Kidney (tissue), 14 donors: ENCODE data around the gene SNTB2. TPM values are rescaled to one million over a fixed set of nuclear protein-coding genes. Genes with fewer than 3 reads are reported as not detected.

Experiments
- DNase-seq, 5 donors: peaks; one replicate each; pipeline ENCODE4 v3.0.0-alpha.2; 2013 to 2020
- FAIRE-seq: peaks from 2 replicates; lab custom pipeline; 2012; peaks lifted over from hg19 to GRCh38; lab: Jason Lieb, UNC
- H3K27ac ChIP-seq, 2 donors: one replicate each; pipeline ENCODE4 v1.7.0; 2013; ENCODE audit warnings: low read depth in 2 of 2, low read length in 2 of 2, inconsistent platforms in 1 of 2
- H3K27me3 ChIP-seq: one replicate; pipeline ENCODE4 v1.7.1; 2013; ENCODE audit warnings: low read length, inconsistent platforms; ENCODE audit not compliant: control insufficient read depth, insufficient read depth
- H3K36me3 ChIP-seq, 3 donors: one replicate each; pipeline versions ENCODE4 v1.7.0 to v1.7.1; 2013; ENCODE audit warnings: low read length in 3 of 3, control low read depth in 1 of 3, inconsistent platforms in 1 of 3; ENCODE audit not compliant: insufficient read depth in 3 of 3, control insufficient read depth in 2 of 3
- H3K4me1 ChIP-seq, 3 donors: one replicate each; pipeline versions ENCODE4 v1.7.0 to v1.7.1; 2013; ENCODE audit warnings: low read length in 3 of 3, inconsistent platforms in 1 of 3, low read depth in 1 of 3; ENCODE audit not compliant: control insufficient read depth in 2 of 3, insufficient read depth in 2 of 3
- H3K4me3 ChIP-seq, 3 donors: one replicate each; pipeline versions ENCODE4 v1.7.0 to v1.8.1; 2013; ENCODE audit warnings: low read length in 3 of 3, control low read depth in 1 of 3, inconsistent platforms in 1 of 3
- H3K9ac ChIP-seq, 3 donors: one replicate each; pipeline versions ENCODE4 v1.7.0 to v1.7.1; 2013; ENCODE audit warnings: low read length in 3 of 3, control low read depth in 1 of 3, inconsistent platforms in 1 of 3
- H3K9me3 ChIP-seq, 3 donors: one replicate each; pipeline versions ENCODE4 v1.7.0 to v1.7.1; 2013; ENCODE audit warnings: low read length in 3 of 3, control low read depth in 1 of 3, inconsistent platforms in 1 of 3; ENCODE audit not compliant: control insufficient read depth in 2 of 3, insufficient read depth in 1 of 3
- intact Hi-C: fragments of 100-400 bp; cut with DNase I; formaldehyde crosslinking; loops from one replicate; pipeline ENCODE4 v1.11.1; 2022
- polyA plus RNA-seq: library from polyadenylated mRNA; stranded (reverse); fragments of 350-450 nt; fragmentation: Illumina TruSeq; extraction: RNeasy Lipid Tissue Mini Kit (QIAGEN cat#74804); gene quantifications from one replicate; pipeline ENCODE4 v1.2.3, GENCODE V29; 2014; ENCODE audit warnings: low read depth, low replicate concordance; ENCODE audit not compliant: insufficient read depth
- total RNA-seq: library from RNA; stranded (reverse); fragmentation: NEBNext Ultra II Directional; extraction: Animal tissue kit (Norgen Biotek cat#: 25700); gene quantifications from one replicate; pipeline ENCODE4 v1.2.1, GENCODE V29; 2021
- TF ChIP-seq, protein P1 (sequence below): IDR thresholded peaks from 3 replicates; pipeline ENCODE4 v1.5.1; 2012; ENCODE audit warnings: mild to moderate bottlenecking, moderate library complexity, borderline replicate concordance; ENCODE audit not compliant: insufficient read depth; ENCODE audit errors: extremely low read depth
- donor health status: control.
- donor health status: control.
- donor health status: control.
- donor health status: control.
- donor health status: control.
- donor health status: DM: yes; HTN: yes; CAD: no.
- donor health status: Normal renal cell carcinoma (clear cell type).

The SNTB2 gene
- total and polyA plus RNA-seq, 2 donors from 2014 or later, result 4.8 to 45.1 TPM

DNA sequence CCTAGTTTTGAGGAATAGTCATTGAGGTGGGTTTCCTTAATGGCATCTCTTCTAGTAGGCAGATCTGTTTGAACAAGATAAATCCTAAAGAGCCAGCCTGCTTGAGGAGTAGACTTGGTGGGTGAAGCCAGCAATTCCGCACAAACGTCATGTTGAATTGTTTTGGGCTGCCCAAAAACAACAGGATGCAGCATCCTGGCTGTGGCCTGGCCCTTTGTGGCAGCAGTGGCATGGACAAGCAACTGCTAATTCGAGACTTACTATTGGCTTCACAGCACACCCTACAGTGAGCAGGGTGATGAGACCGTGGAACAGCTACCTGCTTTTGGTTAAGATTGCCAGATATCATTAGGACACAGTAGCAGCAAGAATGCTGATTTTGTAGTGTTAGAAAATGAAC, 114.9 kb downstream of the SNTB2 start:
- Histone ChIP-seq H3K27ac (no peak overlapping the region), H3K4me1 (no peaks in the 10 kb centered on the region), H3K9me3 (no peaks in the 10 kb centered on the region), H3K4me3 (no peak overlapping the region), H3K9ac (no peak overlapping the region), H3K27me3 (no peaks in the 10 kb centered on the region), H3K36me3 (peaks cover 0 to 19% (median 8%) of the 10 kb centered on the region in 3 donors)
- FAIRE-seq (no peak), DNase-seq (no peak)
- intact Hi-C loops, result no loop called here
- TF ChIP-seq, protein P1, sequence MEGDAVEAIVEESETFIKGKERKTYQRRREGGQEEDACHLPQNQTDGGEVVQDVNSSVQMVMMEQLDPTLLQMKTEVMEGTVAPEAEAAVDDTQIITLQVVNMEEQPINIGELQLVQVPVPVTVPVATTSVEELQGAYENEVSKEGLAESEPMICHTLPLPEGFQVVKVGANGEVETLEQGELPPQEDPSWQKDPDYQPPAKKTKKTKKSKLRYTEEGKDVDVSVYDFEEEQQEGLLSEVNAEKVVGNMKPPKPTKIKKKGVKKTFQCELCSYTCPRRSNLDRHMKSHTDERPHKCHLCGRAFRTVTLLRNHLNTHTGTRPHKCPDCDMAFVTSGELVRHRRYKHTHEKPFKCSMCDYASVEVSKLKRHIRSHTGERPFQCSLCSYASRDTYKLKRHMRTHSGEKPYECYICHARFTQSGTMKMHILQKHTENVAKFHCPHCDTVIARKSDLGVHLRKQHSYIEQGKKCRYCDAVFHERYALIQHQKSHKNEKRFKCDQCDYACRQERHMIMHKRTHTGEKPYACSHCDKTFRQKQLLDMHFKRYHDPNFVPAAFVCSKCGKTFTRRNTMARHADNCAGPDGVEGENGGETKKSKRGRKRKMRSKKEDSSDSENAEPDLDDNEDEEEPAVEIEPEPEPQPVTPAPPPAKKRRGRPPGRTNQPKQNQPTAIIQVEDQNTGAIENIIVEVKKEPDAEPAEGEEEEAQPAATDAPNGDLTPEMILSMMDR, result no peak

DNA sequence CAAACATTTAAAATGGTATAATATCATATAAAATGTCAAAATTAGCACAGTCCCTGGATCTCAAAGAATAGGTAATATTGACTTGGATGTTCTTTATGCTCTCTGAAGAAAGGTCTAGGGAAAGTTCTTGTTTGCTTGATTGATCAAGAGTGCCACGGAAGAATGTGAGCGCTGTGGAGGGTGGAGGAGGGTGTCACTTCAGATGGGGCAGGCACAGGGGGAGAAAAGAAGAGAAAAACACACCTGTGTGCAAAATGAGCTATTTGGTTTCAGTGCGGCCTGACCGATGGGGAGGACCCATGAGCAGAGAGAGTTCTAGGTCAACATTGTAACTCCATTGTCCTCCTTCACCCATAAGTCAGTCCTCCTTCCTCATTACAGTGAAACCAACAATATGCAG, 115.3 kb downstream of the SNTB2 start:
- Histone ChIP-seq H3K9me3 (no peaks in the 10 kb centered on the region), H3K36me3 (peaks cover 0 to 19% (median 8%) of the 10 kb centered on the region in 3 donors), H3K9ac (no peak overlapping the region), H3K27me3 (no peaks in the 10 kb centered on the region), H3K27ac (no peak overlapping the region), H3K4me3 (no peak overlapping the region), H3K4me1 (no peaks in the 10 kb centered on the region)
- TF ChIP-seq, protein P1, result no peak
- FAIRE-seq (no peak), DNase-seq (peak in 1 of 5 donors; percentile 7)
- intact Hi-C loops, result no loop called here

DNA sequence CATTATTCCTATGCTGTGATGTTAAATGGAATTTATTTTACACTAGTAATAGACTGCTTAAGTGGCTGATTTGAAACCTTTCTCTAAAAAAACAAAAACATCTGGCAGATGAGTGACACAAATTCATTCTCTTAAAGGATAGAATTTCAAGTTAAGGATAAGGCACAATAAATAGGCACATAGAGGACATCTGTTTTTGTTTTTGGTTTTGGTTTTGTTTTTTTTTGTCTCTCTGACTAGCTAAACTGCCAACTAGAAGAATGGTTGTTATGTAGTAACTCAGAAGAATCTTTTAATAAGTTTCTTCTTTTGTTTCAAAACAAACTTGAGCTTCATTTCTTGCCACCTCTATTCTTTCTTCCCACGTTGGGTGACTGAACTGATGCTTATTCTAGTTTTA, 119.1 kb downstream of the SNTB2 start:
- DNase-seq, result no peak
- FAIRE-seq, result no peak
- H3K4me1 ChIP-seq, result peaks cover 0 to 4% (median 0%) of the 10 kb centered on the region in 3 donors
- no peak overlapping the region for H3K9ac ChIP-seq
- no peaks in the 10 kb centered on the region for H3K27me3 ChIP-seq
- TF ChIP-seq, protein P1, result no peak
- peaks cover 0 to 5% (median 4%) of the 10 kb centered on the region in 3 donors for H3K36me3 ChIP-seq
- H3K9me3 ChIP-seq, result no peaks in the 10 kb centered on the region
- no peak overlapping the region for H3K27ac ChIP-seq
- intact Hi-C loops, result no loop called here
- no peak overlapping the region for H3K4me3 ChIP-seq

DNA sequence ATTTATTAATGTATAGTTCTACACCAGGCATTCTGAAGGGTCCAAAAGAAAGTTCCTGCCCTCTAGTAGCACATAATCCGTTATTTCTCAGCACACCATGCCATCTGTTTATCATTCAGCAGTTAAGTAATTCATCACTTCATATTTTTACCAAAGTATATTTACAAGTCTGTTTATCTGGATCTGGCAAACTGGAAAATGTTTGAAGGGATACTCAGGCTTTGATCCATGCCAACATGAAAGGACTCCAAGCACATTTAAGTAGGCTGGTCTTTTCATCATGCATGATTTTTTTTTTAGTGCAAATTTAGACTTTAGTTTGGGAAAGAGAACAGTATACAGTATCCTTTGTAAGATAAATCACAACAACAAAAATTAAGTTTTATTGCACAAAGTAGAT, 120.1 kb downstream of the SNTB2 start:
- Histone ChIP-seq H3K9me3 (no peaks in the 10 kb centered on the region), H3K4me1 (peaks cover 0 to 6% (median under 1%) of the 10 kb centered on the region in 3 donors), H3K27ac (no peak overlapping the region), H3K4me3 (no peak overlapping the region), H3K9ac (no peak overlapping the region), H3K27me3 (no peaks in the 10 kb centered on the region), H3K36me3 (peaks cover 0 to 3% (median 0%) of the 10 kb centered on the region in 3 donors)
- TF ChIP-seq, protein P1, result no peak
- FAIRE-seq, result no peak
- intact Hi-C loops, result no loop called here
- no peak for DNase-seq
